Stimulated activated CD4-positive, alpha-beta T cell treated with anti-CD3 and anti-CD28 coated beads, Interleukin-2, amount 100 ng/mL, for 24 hours (primary cell): ENCODE data around the gene UVRAG.
"Not testable (repeated sequence)": the region's sequence is repeated elsewhere in the genome, so short reads cannot be mapped to it uniquely, and the experiment has no call there.

ENCODE experiments used
- DNase-seq, 2 donors: peaks; one replicate each; pipeline ENCODE4 v3.0.0-alpha.2; 2020

The UVRAG gene

GRCh38 chr11:75930534-75930933, 115.5 kb downstream of the UVRAG start:
- no peak for DNase-seq

DNA sequence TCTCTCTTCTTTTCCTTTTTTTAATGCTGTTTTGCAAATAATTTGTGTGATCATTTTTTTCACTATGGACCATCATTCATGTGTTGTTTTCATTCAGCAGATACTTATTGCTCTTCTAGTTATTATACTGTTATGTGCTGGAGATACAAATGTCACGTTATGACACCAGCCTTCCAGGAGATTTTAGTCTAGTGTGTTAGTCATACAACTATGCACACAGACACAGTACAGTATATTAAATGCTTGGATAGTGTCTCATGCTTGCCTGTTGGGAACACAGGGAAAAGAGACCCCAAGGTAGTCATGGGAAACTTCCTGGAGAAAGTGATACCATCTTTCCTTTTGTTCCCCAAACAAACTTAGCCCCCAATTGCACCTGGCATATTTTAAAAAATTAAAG, 116.1 kb downstream of the UVRAG start:
- DNase-seq: no peak

GRCh38 chr11:75933736-75934135, 118.7 kb downstream of the UVRAG start:
- not testable (repeated sequence) for DNase-seq

GRCh38 chr11:75934851-75935250, 119.8 kb downstream of the UVRAG start:
- no peak for DNase-seq

- DNase-seq: no peak
Measured at GRCh38 chr11:75938543-75938942, 123.5 kb downstream of the UVRAG start.

GRCh38 chr11:75939516-75939915, 124.5 kb downstream of the UVRAG start:
- no peak for DNase-seq

DNA sequence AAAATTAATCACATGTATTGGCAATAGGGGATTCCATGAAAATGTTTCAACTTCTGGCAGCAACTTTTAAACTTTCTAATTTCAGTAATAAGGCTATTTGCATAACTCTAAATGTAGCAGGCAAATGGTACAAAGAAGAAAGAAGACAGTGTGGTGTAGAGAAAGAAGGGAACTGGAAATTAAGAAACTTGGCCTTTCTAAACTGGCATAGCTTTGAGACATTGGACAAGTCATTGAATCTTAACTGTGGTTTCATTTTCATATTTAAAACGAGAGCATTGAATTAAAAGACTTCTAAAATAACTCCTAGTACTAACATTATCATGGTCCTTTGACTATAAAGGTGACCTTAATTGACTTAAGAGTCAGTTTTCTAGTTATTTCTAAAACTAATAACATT, 125.0 kb downstream of the UVRAG start:
- no peak for DNase-seq

DNA sequence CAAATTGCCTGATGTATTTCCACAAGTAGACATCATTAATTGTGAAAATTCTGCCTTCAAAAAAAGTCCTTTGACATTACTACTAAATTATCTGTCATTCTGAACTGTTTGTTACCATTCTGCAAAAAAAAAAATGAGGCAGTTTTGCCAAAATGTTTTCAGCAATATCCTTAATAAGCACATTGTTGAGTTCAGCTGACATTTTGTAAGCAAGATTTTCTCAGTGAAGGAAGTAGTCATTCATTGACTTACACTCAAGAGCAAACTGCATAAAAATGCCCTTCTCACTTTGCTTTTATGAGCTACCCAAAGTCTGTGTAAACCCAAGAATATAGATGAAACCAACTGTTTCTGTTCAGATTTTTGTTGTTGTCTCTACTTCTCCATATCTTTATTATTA, 125.9 kb downstream of the UVRAG start:
- DNase-seq: no peak

- DNase-seq: no peak
Measured at GRCh38 chr11:75944515-75944914, 129.5 kb downstream of the UVRAG start.

GRCh38 chr11:75945446-75945845, 130.4 kb downstream of the UVRAG start:
- DNase-seq: no peak

DNA sequence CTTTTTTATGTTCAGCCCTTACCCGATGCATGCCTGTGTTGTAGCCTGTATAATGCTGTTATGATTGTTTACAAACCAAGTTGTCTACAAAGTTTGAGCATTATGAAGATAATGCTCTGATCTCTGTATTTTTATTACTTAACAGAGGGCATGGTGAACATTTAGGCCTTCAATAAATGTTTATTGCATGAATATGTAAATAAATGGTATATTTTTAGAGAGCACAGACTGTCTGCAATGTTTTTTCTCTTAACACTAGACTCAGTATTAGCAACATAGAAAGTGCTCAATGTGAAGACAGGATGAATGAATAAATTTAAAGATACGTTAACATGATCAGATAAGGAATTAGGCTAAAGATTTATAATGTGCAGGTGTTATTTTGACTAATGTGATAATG, 130.9 kb downstream of the UVRAG start:
- no peak for DNase-seq

GRCh38 chr11:75946531-75947530, 131.8 kb downstream of the UVRAG start:
- no peak for DNase-seq

DNA sequence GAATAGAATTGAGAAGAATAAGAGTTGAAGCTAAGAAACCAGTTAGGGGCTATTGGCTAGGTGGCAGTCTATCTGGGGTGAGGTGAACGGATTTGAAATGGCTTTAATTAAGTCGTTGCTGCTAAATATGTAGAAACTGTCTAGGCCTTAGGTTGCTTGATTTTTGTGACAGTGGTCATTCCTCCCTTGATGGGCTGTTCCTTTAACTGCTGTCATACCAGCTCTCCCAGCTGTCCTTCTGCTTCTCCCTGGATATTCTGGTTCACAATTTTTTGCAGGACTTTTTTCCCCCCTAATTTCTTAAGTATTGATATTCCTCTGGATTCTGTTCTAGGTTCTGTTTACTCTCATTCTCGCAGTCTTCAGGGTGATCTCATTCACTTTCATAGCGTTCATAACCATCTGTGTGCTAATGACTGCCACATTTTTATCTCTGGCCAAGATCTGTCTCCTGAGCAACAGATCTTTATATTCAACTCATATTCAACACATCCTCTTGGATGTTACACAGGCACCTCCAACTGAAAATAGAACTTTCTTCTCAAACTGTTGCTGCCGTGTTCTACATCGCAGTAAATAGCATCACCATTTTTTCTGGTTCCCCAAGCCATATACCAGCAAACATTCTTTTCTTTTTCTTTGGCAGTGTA, 134.1 kb downstream of the UVRAG start:
- DNase-seq: no peak

- no peak for DNase-seq
Measured at GRCh38 chr11:75950141-75950540, 135.1 kb downstream of the UVRAG start.

- DNase-seq: no peak
Measured at GRCh38 chr11:75954039-75954438, 139.0 kb downstream of the UVRAG start.

DNA sequence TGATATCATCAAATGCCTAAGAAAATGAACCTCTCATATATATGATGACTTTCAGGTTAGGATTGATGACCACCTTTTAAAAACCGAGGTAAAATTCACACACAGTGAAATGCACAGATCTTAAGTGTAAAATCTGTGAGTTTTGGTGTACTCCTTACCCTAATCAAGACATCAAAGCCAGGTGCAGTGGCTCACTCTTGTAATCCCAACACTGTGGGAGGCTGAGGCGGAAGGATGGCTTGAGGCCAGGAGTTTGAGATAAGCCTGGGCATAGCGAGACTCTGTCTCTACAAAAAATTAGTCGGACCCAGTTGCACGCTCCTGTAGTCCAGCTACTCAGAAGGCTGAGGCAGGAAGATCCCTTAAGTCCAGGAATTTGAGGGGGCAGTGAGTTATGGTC, 140.4 kb downstream of the UVRAG start:
- no peak for DNase-seq

GRCh38 chr11:75959540-75959939, 144.5 kb downstream of the UVRAG start:
- DNase-seq: no peak

GRCh38 chr11:75964071-75964470, 149.1 kb downstream of the UVRAG start:
- DNase-seq: no peak

DNA sequence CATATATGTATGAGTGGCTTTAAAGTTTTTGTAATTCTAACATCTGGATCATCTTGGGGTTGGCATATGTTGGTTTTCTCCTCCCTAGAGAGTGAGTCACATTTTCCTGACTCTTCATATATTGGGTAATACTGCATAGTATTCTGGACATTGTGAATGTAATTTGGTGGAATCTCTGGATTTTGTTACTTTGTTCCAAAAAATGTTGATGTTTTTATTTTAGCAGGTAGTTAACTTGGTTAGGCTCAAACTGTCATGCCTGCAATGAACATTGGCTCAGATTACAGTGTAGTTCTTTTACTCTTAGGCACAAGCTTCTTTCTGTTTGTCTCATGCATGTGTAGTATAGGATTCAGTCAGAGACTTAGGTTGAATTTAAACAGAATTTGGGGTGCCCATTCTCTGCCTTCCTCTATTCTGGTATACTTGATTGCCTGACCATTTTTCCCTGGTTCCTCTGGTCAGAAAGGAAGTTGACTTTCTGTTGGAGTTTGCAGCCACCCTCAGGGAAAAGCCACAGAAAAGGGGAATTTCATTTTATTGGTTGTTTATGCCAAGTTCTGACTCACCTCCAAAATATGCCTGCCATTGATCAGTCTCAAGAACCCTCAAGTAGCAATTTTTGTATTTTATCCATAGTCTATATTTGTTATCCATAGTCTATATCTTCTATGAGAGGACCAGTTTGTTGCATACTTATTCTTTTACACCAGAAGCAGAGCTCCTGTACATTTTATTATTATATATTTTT, 151.7 kb downstream of the UVRAG start:
- no peak for DNase-seq

DNA sequence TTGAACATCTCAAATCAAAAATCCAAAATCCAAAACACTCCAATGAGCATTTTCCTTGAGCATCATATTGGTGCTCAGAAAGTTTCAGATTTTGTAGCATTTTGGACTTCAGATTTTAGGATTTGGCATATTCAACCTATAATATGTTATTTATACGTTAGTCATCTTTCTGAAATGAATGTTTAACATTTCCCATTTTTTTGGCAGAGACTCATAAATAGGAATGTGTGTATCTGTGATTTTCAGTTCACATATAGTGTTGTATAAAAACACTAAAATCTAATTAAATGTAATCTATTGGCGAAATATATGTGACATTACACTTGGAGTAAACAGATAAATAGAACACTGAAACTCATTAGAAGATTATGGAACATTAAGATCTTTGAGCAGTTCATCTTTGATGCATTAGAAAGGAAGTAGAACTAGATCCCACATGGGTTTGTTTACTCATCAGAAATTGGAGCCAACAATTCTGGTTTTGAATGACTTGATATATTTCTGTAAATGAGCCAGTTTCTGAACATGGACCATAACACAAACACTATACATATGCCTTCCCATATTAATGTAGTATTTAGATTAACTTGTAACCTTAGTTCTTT, 153.1 kb downstream of the UVRAG start:
- DNase-seq: no peak

DNA sequence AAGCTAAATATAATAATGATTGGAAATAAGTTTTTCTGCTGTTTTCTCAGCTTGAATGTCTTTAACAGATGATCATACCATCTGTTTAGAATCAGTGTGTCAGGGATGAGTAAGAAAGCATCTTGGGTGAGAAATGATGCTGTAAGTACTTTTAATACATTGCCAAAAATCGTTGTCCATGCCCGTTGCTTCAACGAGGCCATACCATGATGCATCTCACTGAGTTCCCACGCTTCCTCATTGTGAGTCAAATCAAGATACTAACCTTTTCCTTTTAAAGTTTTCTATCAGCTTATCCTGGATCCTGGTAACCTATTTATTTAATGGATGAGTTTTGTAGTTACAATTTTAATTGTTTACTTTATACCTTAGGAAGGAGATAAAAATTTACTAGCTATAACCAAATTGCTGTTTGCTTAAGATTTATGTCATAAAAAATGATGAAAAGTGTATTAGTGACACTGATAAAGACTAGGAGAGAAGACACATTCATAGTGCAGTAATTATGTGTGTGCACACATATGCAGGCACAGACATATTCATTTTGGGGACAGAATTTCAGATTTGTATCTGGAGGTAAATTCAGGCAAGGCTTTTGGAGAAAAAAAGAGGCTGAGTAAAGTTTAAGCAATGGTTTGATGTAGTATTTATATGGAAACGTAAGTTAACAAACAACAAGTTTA, 154.8 kb downstream of the UVRAG start:
- DNase-seq: no peak

DNA sequence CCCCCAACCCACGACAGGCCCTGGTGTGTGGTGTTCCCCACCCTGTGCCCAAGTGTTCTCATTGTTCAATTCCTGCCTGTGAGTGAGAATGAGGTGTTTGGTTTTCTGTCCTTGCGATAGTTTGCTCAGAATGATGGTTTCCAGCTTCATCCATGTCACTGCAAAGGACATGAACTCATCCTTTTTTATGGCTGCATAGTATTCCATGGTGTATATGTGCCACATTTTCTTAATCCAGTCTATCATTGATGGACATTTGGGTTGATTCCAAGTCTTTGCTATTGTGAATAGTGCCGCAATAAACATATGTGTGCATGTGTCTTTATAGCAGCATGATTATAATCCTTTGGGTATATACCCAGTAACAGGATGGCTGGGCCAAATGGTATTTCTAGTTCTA, 158.7 kb downstream of the UVRAG start:
- DNase-seq: not testable (repeated sequence)
